Mesenchymal stem cell (in vitro differentiated cells and primary cell): ENCODE data around the gene FRMD4A.

ENCODE experiments used
- DNase-seq: peaks from one replicate; pipeline ENCODE4 v3.0.0-alpha.2; 2013
- H2AFZ ChIP-seq: one replicate; pipeline ENCODE4 v1.6.1; 2013; ENCODE audit warnings: low read depth, mild to moderate bottlenecking, control low read depth, inconsistent platforms, low read length, moderate library complexity
- H2AK5ac ChIP-seq: 2 replicates; pipeline ENCODE4 v1.6.1; 2013; ENCODE audit warnings: low read length, moderate library complexity, mild to moderate bottlenecking, inconsistent platforms; ENCODE audit not compliant: severe bottlenecking
- H2BK120ac ChIP-seq: one replicate; pipeline ENCODE4 v1.6.1; 2013; ENCODE audit warnings: low read depth, mild to moderate bottlenecking, inconsistent platforms, low read length, moderate library complexity
- H2BK12ac ChIP-seq, 2 experiments: one replicate each; pipeline ENCODE4 v1.6.1; 2013; ENCODE audit warnings: inconsistent platforms in 2 of 2, low read length in 2 of 2, mild to moderate bottlenecking in 2 of 2, moderate library complexity in 2 of 2, control low read depth in 1 of 2
- H2BK15ac ChIP-seq: one replicate; pipeline ENCODE4 v1.6.1; 2013; ENCODE audit warnings: mild to moderate bottlenecking, low read depth, inconsistent platforms; ENCODE audit not compliant: poor library complexity, severe bottlenecking
- H2BK5ac ChIP-seq: 2 replicates; pipeline ENCODE4 v1.6.1; 2013; ENCODE audit warnings: low read depth, mild to moderate bottlenecking, low read length, control low read depth, inconsistent platforms; ENCODE audit not compliant: poor library complexity, severe bottlenecking
- H3K14ac ChIP-seq, 2 experiments: one replicate each; pipeline ENCODE4 v1.6.1; 2013; ENCODE audit warnings: inconsistent platforms in 2 of 2, low read length in 2 of 2, control low read depth in 1 of 2, mild to moderate bottlenecking in 1 of 2, moderate library complexity in 1 of 2
- H3K18ac ChIP-seq, 2 experiments: one replicate each; pipeline ENCODE4 v1.6.1; 2013; ENCODE audit warnings: inconsistent platforms in 2 of 2, low read length in 2 of 2, control low read depth in 1 of 2, low read depth in 1 of 2, mild to moderate bottlenecking in 1 of 2
- H3K23ac ChIP-seq, 2 experiments: one replicate each; pipeline ENCODE4 v1.6.1; 2013; ENCODE audit warnings: inconsistent platforms in 2 of 2, low read length in 2 of 2, mild to moderate bottlenecking in 2 of 2, moderate library complexity in 2 of 2, control low read depth in 1 of 2
- H3K27ac ChIP-seq: 2 replicates; pipeline ENCODE4 v1.5.1; 2013; ENCODE audit warnings: mild to moderate bottlenecking, moderate library complexity, low read length, control low read depth, inconsistent platforms; ENCODE audit not compliant: poor library complexity, severe bottlenecking
- H3K27me3 ChIP-seq, 2 experiments: 2 replicates each; pipeline versions ENCODE4 v1.6.1 to v1.7.0; 2013; ENCODE audit warnings: low read length in 2 of 2, mild to moderate bottlenecking in 2 of 2, moderate library complexity in 2 of 2, control low read depth in 1 of 2, inconsistent platforms in 1 of 2; ENCODE audit not compliant: control insufficient read depth in 1 of 2, insufficient read depth in 1 of 2
- H3K36me3 ChIP-seq, 2 experiments: 2 replicates each; pipeline versions ENCODE4 v1.6.1 to v1.7.0; 2013; ENCODE audit warnings: low read length in 2 of 2, control low read depth in 1 of 2, inconsistent platforms in 1 of 2, low read depth in 1 of 2, mild to moderate bottlenecking in 1 of 2; ENCODE audit not compliant: insufficient read depth in 2 of 2, control insufficient read depth in 1 of 2
- H3K4ac ChIP-seq, 2 experiments: one replicate each; pipeline ENCODE4 v1.6.1; 2013; ENCODE audit warnings: inconsistent platforms in 2 of 2, low read length in 2 of 2, mild to moderate bottlenecking in 2 of 2, moderate library complexity in 2 of 2, control low read depth in 1 of 2, low read depth in 1 of 2
- H3K4me1 ChIP-seq: 2 replicates; pipeline ENCODE4 v1.6.1; 2013; ENCODE audit warnings: low read depth, low read length, control low read depth; ENCODE audit not compliant: control insufficient read depth, insufficient read depth
- H3K4me2 ChIP-seq: 2 replicates; pipeline ENCODE4 v1.6.1; 2013; ENCODE audit warnings: low read length, mild to moderate bottlenecking, inconsistent platforms; ENCODE audit not compliant: poor library complexity, severe bottlenecking
- H3K4me3 ChIP-seq, 2 experiments: 2 replicates each; pipeline versions ENCODE4 v1.5.1 to v1.7.0; 2013; ENCODE audit warnings: low read length in 2 of 2, mild to moderate bottlenecking in 2 of 2, control low read depth in 1 of 2, low read depth in 1 of 2; ENCODE audit not compliant: insufficient read depth in 1 of 2
- H3K79me1 ChIP-seq: replicated peaks from 2 replicates; pipeline ENCODE4 v1.6.1; 2013; ENCODE audit warnings: mild to moderate bottlenecking, control low read depth, low read length, inconsistent platforms; ENCODE audit not compliant: poor library complexity, severe bottlenecking
- H3K9ac ChIP-seq: 2 replicates; pipeline ENCODE4 v1.7.0; 2013; ENCODE audit warnings: mild to moderate bottlenecking, low read length, moderate library complexity
- H3K9me3 ChIP-seq: 2 replicates; pipeline ENCODE4 v1.7.0; 2013; ENCODE audit warnings: mild to moderate bottlenecking, low read length; ENCODE audit not compliant: control insufficient read depth
- H4K8ac ChIP-seq: one replicate; pipeline ENCODE4 v1.6.1; 2013; ENCODE audit warnings: inconsistent platforms, mild to moderate bottlenecking, low read length, moderate library complexity
- H4K91ac ChIP-seq: one replicate; pipeline ENCODE4 v1.6.1; 2013; ENCODE audit warnings: mild to moderate bottlenecking, low read length, inconsistent platforms
- WGBS: methylation state at CpG from one replicate; pipeline ENCODE4 v1.1.7; 2013; ENCODE audit warnings: mixed read lengths; 5-methylcytosine and 5-hydroxymethylcytosine counted together

The FRMD4A gene

DNA sequence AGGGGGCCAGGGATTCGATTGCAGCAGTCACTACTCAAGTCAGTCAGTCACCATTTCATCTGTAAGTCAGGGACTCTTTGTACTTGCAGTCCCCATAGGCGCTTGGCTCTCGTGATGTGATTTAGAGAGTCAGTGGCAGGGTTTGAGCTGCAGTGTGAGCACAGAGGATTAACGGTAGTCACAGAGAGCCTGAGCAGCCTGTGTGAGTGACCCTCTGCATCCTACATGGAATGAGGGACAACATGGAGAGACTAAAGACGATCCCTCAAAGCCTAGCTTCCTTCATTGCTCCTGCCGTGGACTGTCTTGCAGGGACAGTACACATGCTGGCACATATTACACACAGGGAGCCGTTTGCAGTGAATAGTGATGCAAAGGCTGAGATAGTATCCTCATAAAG is 687.7 kb downstream of the FRMD4A start:
- 79% methylated on average over 7 of the region's 7 CpGs for WGBS
- Histone ChIP-seq H4K8ac (no peak overlapping the region), H3K14ac (no peak overlapping the region), H4K91ac (no peak overlapping the region), H3K18ac (no peak overlapping the region), H3K9ac (no peak overlapping the region), H3K4me3 (no peak overlapping the region), H2BK120ac (no peak overlapping the region), H3K27me3 (no peaks in the 10 kb centered on the region), H2BK5ac (no peak overlapping the region), H3K9me3 (peaks cover 18% of the 10 kb centered on the region), H2BK15ac (no peak overlapping the region), H2AFZ (no peak overlapping the region), H3K4me1 (no peaks in the 10 kb centered on the region), H2AK5ac (no peak overlapping the region), H3K4me2 (no peak overlapping the region), H3K4ac (no peak overlapping the region), H3K36me3 (peaks cover 25 to 80% of the 10 kb centered on the region in 2 experiments), H3K23ac (no peak overlapping the region), H3K79me1 (peaks cover 4% of the 10 kb centered on the region), H2BK12ac (no peak overlapping the region), H3K27ac (no peak overlapping the region)
- no peak for DNase-seq

DNA sequence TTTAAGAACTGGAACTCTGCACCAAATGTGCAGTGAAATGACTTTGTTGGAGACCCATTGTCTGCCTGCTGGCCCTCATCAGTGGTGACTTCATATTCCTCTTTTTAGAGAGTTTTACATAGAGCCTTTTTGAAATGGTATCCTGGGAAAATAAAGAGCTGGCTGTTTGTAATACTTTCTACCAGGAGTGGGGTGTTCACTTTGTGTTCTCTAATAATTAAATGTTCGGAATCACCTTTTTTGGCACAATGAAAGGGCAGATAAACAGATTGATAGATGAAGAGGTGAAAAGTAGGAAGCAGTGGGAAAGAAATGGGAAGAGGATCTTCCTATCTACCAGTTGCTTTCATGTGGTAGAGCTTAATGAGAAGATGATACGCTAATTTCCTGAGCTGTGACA is 688.4 kb downstream of the FRMD4A start:
- H3K4ac ChIP-seq: no peak overlapping the region
- H3K4me3 ChIP-seq: no peak overlapping the region
- no peak overlapping the region for H2BK15ac ChIP-seq
- H3K27me3 ChIP-seq: no peaks in the 10 kb centered on the region
- H3K79me1 ChIP-seq: peaks cover 4% of the 10 kb centered on the region
- no peak overlapping the region for H2BK120ac ChIP-seq
- H2BK12ac ChIP-seq: no peak overlapping the region
- no peak overlapping the region for H3K18ac ChIP-seq
- WGBS: over 99% methylated on average over 2 of the region's 2 CpGs
- peaks cover 24 to 75% of the 10 kb centered on the region in 2 experiments for H3K36me3 ChIP-seq
- no peak overlapping the region for H4K91ac ChIP-seq
- H2AK5ac ChIP-seq: no peak overlapping the region
- DNase-seq: no peak
- H2AFZ ChIP-seq: no peak overlapping the region
- H3K14ac ChIP-seq: no peak overlapping the region
- no peaks in the 10 kb centered on the region for H3K4me1 ChIP-seq
- H3K23ac ChIP-seq: no peak overlapping the region
- H2BK5ac ChIP-seq: no peak overlapping the region
- no peak overlapping the region for H3K27ac ChIP-seq
- H4K8ac ChIP-seq: no peak overlapping the region
- H3K9me3 ChIP-seq: peaks cover 18% of the 10 kb centered on the region
- H3K9ac ChIP-seq: no peak overlapping the region
- H3K4me2 ChIP-seq: no peak overlapping the region

DNA sequence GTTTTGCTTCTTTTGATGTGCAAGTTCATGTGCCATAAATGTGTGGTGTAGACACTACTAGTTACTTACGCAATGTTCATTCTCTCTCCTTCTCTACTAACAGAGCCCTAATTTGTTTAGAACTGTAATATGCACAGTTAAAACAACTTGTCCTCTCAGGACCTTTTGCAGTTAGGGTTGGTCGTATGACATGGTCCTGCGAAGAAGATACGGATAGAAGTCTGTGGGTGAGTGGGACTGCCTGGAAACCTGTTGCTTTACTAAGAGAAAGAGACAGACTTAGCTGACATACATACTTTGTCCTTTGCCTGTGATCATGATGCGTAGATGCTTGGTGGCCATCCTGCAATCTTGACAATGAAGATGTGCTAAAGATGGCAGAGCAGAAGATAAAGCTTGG is 692.8 kb downstream of the FRMD4A start:
- H3K9me3 ChIP-seq: peaks cover 14% of the 10 kb centered on the region
- no peak overlapping the region for H3K4me2 ChIP-seq
- H4K8ac ChIP-seq: no peak overlapping the region
- no peak overlapping the region for H3K14ac ChIP-seq
- H3K27ac ChIP-seq: no peak overlapping the region
- H2BK120ac ChIP-seq: no peak overlapping the region
- no peak overlapping the region for H3K23ac ChIP-seq
- no peaks in the 10 kb centered on the region for H3K4me1 ChIP-seq
- no peak overlapping the region for H2BK15ac ChIP-seq
- peaks cover 2% of the 10 kb centered on the region for H3K79me1 ChIP-seq
- H3K4me3 ChIP-seq: no peak overlapping the region
- peaks cover 5 to 34% of the 10 kb centered on the region in 2 experiments for H3K36me3 ChIP-seq
- H3K9ac ChIP-seq: no peak overlapping the region
- H2BK12ac ChIP-seq: no peak overlapping the region
- no peak overlapping the region for H3K18ac ChIP-seq
- no peak for DNase-seq
- H4K91ac ChIP-seq: no peak overlapping the region
- H2AFZ ChIP-seq: no peak overlapping the region
- 90% methylated on average over 4 of the region's 5 CpGs for WGBS
- no peak overlapping the region for H2AK5ac ChIP-seq
- H3K27me3 ChIP-seq: no peaks in the 10 kb centered on the region
- H3K4ac ChIP-seq: no peak overlapping the region
- no peak overlapping the region for H2BK5ac ChIP-seq

DNA sequence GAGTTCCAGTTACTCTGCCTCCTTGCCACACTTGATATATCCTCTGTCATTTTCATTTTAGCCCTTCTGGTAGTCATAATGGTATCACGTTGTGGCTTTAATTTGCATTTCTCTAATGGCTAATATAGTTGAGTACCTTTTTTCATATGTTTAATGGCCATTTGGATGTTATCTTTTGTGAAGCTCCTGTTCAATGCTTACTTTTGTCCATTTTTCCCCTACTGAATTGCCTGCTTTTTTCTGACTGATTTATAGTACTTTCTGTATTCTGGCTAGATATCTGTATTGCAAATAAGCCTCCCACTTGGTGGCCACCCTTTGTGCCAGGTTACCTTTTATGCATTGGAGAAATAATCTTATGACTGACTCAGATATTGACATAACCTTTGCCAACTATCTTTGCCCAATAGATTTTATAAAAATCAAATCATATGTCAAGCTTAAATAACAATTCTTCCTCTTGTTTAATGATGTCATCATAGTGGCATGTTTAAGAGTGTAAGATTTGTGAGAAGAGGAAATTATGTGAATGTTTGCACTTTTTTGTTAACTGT is 693.3 kb downstream of the FRMD4A start:
- no peak overlapping the region for H3K14ac ChIP-seq
- H3K9ac ChIP-seq: no peak overlapping the region
- no peak overlapping the region for H2AK5ac ChIP-seq
- peaks cover 2% of the 10 kb centered on the region for H3K79me1 ChIP-seq
- H2BK5ac ChIP-seq: no peak overlapping the region
- H2AFZ ChIP-seq: no peak overlapping the region
- no CpG with 5 or more reads among the region's 1 CpG for WGBS
- no peak overlapping the region for H2BK12ac ChIP-seq
- H2BK120ac ChIP-seq: no peak overlapping the region
- H3K4ac ChIP-seq: no peak overlapping the region
- H4K8ac ChIP-seq: no peak overlapping the region
- no peak overlapping the region for H4K91ac ChIP-seq
- H2BK15ac ChIP-seq: no peak overlapping the region
- no peaks in the 10 kb centered on the region for H3K4me1 ChIP-seq
- H3K27me3 ChIP-seq: no peaks in the 10 kb centered on the region
- no peak overlapping the region for H3K4me2 ChIP-seq
- H3K18ac ChIP-seq: no peak overlapping the region
- H3K23ac ChIP-seq: no peak overlapping the region
- no peak overlapping the region for H3K27ac ChIP-seq
- DNase-seq: no peak
- peaks cover 2 to 29% of the 10 kb centered on the region in 2 experiments for H3K36me3 ChIP-seq
- H3K4me3 ChIP-seq: no peak overlapping the region
- H3K9me3 ChIP-seq: peaks cover 9% of the 10 kb centered on the region
